CD8-positive, alpha-beta memory T cell (primary cell): ENCODE results near the gene CPAMD8. TPM values are rescaled to one million over a fixed set of nuclear protein-coding genes. Genes with fewer than 3 reads are reported as not detected.

Experiments used
- CTCF ChIA-PET: fragments of 350-600 bp; sonication (Branson Sonifier 250); formaldehyde crosslinking; loops from one replicate; lab custom pipeline; 2021; ENCODE audit warnings: antibody characterized with exemption; lab: Charles Lee
- POLR2A ChIA-PET: fragments of 350-600 bp; sonication (Branson Sonifier 250); formaldehyde crosslinking; loops from one replicate; lab custom pipeline; 2021; ENCODE audit warnings: antibody characterized with exemption; lab: Charles Lee
- DNase-seq, 5 donors: peaks; one replicate each; pipeline versions ENCODE4 v3.0.0 to v3.0.0-alpha.2; 2020 to 2022; ENCODE audit warnings: mixed read lengths in 1 of 5
- H3K27ac ChIP-seq: one replicate; pipeline ENCODE4 v1.7.0; 2013; ENCODE audit warnings: low read depth, mild to moderate bottlenecking, low read length, moderate library complexity
- H3K27me3 ChIP-seq: 2 replicates; pipeline ENCODE4 v1.7.0; 2013; ENCODE audit warnings: low read length, mild to moderate bottlenecking; ENCODE audit not compliant: insufficient read depth, poor library complexity, severe bottlenecking
- H3K36me3 ChIP-seq: 2 replicates; pipeline ENCODE4 v1.7.0; 2013; ENCODE audit warnings: mild to moderate bottlenecking, low read length, moderate library complexity; ENCODE audit not compliant: insufficient read depth
- H3K4me1 ChIP-seq: 2 replicates; pipeline ENCODE4 v1.7.0; 2013; ENCODE audit warnings: mild to moderate bottlenecking, low read length, moderate library complexity; ENCODE audit not compliant: insufficient read depth
- H3K4me3 ChIP-seq: 2 replicates; pipeline ENCODE4 v1.7.0; 2013; ENCODE audit warnings: mild to moderate bottlenecking, low read length
- H3K9me3 ChIP-seq: 2 replicates; pipeline ENCODE4 v1.7.0; 2013; ENCODE audit warnings: mild to moderate bottlenecking, low read length
- H3K27ac Mint-ChIP-seq, 8 donors: one replicate each; pipeline ENCODE4 v1.8.0; 2020 to 2021; ENCODE audit warnings: mixed read lengths in 8 of 8, mild to moderate bottlenecking in 6 of 8, inconsistent platforms in 3 of 8, moderate library complexity in 3 of 8
- H3K27me3 Mint-ChIP-seq, 2 donors: one replicate each; pipeline ENCODE4 v1.8.0; 2020 to 2021; ENCODE audit warnings: mixed read lengths in 2 of 2, mild to moderate bottlenecking in 1 of 2, moderate library complexity in 1 of 2
- H3K36me3 Mint-ChIP-seq, 3 donors: one replicate each; pipeline ENCODE4 v1.8.0; 2020 to 2021; ENCODE audit warnings: mixed read lengths in 3 of 3, inconsistent platforms in 1 of 3, mild to moderate bottlenecking in 1 of 3
- H3K4me1 Mint-ChIP-seq, 3 donors: one replicate each; pipeline ENCODE4 v1.8.0; 2020 to 2021; ENCODE audit warnings: mixed read lengths in 3 of 3, inconsistent platforms in 1 of 3, mild to moderate bottlenecking in 1 of 3
- H3K4me3 Mint-ChIP-seq, 7 donors: one replicate each; pipeline ENCODE4 v1.8.0; 2020 to 2021; ENCODE audit warnings: mixed read lengths in 7 of 7, mild to moderate bottlenecking in 6 of 7, moderate library complexity in 4 of 7, inconsistent platforms in 2 of 7
- H3K9me3 Mint-ChIP-seq, 5 donors: one replicate each; pipeline ENCODE4 v1.8.0; 2020 to 2022; ENCODE audit warnings: mixed read lengths in 5 of 5, mild to moderate bottlenecking in 3 of 5, moderate library complexity in 2 of 5, inconsistent platforms in 1 of 5
- polyA plus RNA-seq: library from polyadenylated mRNA; unstranded; fragments of 300-500 nt; fragmentation: Illumina TruSeq; gene quantifications from one replicate; pipeline ENCODE4 v1.2.3, GENCODE V29; 2021
- total RNA-seq, 2 experiments: library from RNA; stranded (reverse); gene quantifications; one replicate each; pipeline ENCODE4 v1.2.3, GENCODE V29; 2021

CPAMD8 gene
- total and polyA plus RNA-seq, 3 experiments from 2014 or later, result 0.07 to 0.74 (median 0.18) TPM

GRCh38 chr19:17070421-17070820, 43.8 kb upstream of the CPAMD8 start:
- Mint-ChIP-seq H3K4me1 (peaks cover 23 to 51% (median 39%) of the 10 kb centered on the region in 3 donors), H3K27me3 (no peaks in the 10 kb centered on the region), H3K4me3 (no peak overlapping the region), H3K27ac (no peak overlapping the region), H3K36me3 (peaks cover 0 to 54% (median 0%) of the 10 kb centered on the region in 3 donors), H3K9me3 (no peaks in the 10 kb centered on the region)
- Histone ChIP-seq H3K36me3 (no peaks in the 10 kb centered on the region), H3K4me1 (peaks cover 17% of the 10 kb centered on the region), H3K27me3 (no peaks in the 10 kb centered on the region), H3K27ac (no peak overlapping the region), H3K9me3 (no peaks in the 10 kb centered on the region), H3K4me3 (no peak overlapping the region)
- DNase-seq, result no peak
- ChIA-PET POLR2A (no interaction called here), CTCF (no interaction called here)

- Mint-ChIP-seq H3K27ac (peak overlapping the region in 1 of 8 donors; percentile 41), H3K9me3 (no peaks in the 10 kb centered on the region), H3K36me3 (peaks cover 0 to 47% (median 1%) of the 10 kb centered on the region in 3 donors), H3K4me1 (peaks cover 28 to 52% (median 44%) of the 10 kb centered on the region in 3 donors), H3K4me3 (peak overlapping the region in 1 of 7 donors; percentile 73), H3K27me3 (no peaks in the 10 kb centered on the region)
- Histone ChIP-seq H3K4me1 (peaks cover 22% of the 10 kb centered on the region), H3K4me3 (no peak overlapping the region), H3K27ac (no peak overlapping the region), H3K9me3 (no peaks in the 10 kb centered on the region), H3K27me3 (no peaks in the 10 kb centered on the region), H3K36me3 (no peaks in the 10 kb centered on the region)
- ChIA-PET CTCF (interaction anchor here (0.7 to 1.6 kb wide), 7 partner anchors 10 to 214 kb away, joined by 3 to 7 read pairs (median 4); partner anchors contain the start of gene BABAM1), POLR2A (no interaction called here)
- DNase-seq, result no peak
Measured at GRCh38 chr19:17069193-17069592, 42.6 kb upstream of the CPAMD8 start.

DNA sequence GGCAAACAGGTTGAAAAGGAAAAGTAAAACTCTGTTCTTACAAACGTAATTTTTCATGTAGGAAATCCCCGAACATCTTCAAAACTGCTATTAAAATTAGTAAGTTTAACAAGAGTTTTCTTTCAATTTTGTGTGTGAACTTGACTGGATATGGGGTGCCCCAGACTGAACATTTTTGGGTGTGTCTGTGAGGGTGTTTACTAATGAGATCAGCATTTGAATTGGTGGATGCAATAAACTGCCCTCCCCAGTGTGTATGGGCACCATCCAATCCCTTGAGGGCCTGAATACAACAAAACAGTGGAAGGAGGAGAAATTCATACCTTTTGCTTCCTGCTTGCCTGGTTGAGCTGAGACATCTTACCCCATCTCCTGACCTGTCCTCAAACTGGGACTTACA, 36.8 kb upstream of the CPAMD8 start:
- Mint-ChIP-seq H3K9me3 (no peaks in the 10 kb centered on the region), H3K4me3 (no peak overlapping the region), H3K27ac (peak overlapping the region in 1 of 8 donors; percentile 64), H3K27me3 (no peaks in the 10 kb centered on the region), H3K36me3 (peaks cover 8 to 42% (median 18%) of the 10 kb centered on the region in 3 donors), H3K4me1 (peaks cover 20 to 42% (median 38%) of the 10 kb centered on the region in 3 donors)
- POLR2A ChIA-PET, result no interaction called here
- DNase-seq, result no peak
- H3K4me1 ChIP-seq, result peaks cover 20% of the 10 kb centered on the region
- H3K9me3 ChIP-seq, result no peaks in the 10 kb centered on the region
- no peaks in the 10 kb centered on the region for H3K27me3 ChIP-seq
- no peak overlapping the region for H3K4me3 ChIP-seq
- CTCF ChIA-PET, result no interaction called here
- H3K36me3 ChIP-seq, result peaks cover 14% of the 10 kb centered on the region
- H3K27ac ChIP-seq, result no peak overlapping the region

DNA sequence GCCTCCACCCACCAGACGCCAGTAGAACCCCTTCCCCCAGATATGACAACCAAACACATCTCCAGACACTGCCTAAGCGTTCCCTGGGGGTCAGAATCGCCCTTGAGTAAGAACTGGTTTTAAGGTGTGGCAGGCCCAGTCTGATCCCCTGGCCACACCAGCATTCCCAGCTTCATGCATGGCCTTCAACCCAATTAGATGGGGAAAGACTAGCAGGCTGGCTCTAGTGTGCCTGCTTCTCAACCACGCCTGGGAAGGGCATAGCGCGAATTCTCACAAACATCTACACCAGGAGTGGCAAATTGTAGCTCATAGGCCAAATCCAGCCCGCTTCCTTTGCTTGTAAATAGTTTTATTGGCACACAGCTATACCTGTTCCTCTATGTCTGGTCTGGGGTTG, 35.1 kb upstream of the CPAMD8 start:
- ChIA-PET CTCF (no interaction called here), POLR2A (no interaction called here)
- Histone ChIP-seq H3K27ac (no peak overlapping the region), H3K27me3 (no peaks in the 10 kb centered on the region), H3K9me3 (no peaks in the 10 kb centered on the region), H3K36me3 (peaks cover 21% of the 10 kb centered on the region), H3K4me1 (peaks cover 16% of the 10 kb centered on the region), H3K4me3 (no peak overlapping the region)
- H3K27ac Mint-ChIP-seq, result no peak overlapping the region
- DNase-seq, result no peak
- H3K36me3 Mint-ChIP-seq, result peaks cover 12 to 48% (median 21%) of the 10 kb centered on the region in 3 donors
- no peak overlapping the region for H3K4me3 Mint-ChIP-seq
- H3K9me3 Mint-ChIP-seq, result no peaks in the 10 kb centered on the region
- H3K4me1 Mint-ChIP-seq, result peaks cover 14 to 34% (median 29%) of the 10 kb centered on the region in 3 donors
- no peaks in the 10 kb centered on the region for H3K27me3 Mint-ChIP-seq

GRCh38 chr19:17061205-17061604, 34.6 kb upstream of the CPAMD8 start:
- Histone ChIP-seq H3K9me3 (no peaks in the 10 kb centered on the region), H3K36me3 (peaks cover 21% of the 10 kb centered on the region), H3K27ac (no peak overlapping the region), H3K4me3 (no peak overlapping the region), H3K27me3 (no peaks in the 10 kb centered on the region), H3K4me1 (peaks cover 16% of the 10 kb centered on the region)
- CTCF ChIA-PET, result no interaction called here
- Mint-ChIP-seq H3K27ac (no peak overlapping the region), H3K36me3 (peaks cover 12 to 50% (median 23%) of the 10 kb centered on the region in 3 donors), H3K4me1 (peaks cover 14 to 29% (median 25%) of the 10 kb centered on the region in 3 donors), H3K27me3 (no peaks in the 10 kb centered on the region), H3K9me3 (no peaks in the 10 kb centered on the region), H3K4me3 (no peak overlapping the region)
- POLR2A ChIA-PET, result no interaction called here
- DNase-seq, result no peak

DNA sequence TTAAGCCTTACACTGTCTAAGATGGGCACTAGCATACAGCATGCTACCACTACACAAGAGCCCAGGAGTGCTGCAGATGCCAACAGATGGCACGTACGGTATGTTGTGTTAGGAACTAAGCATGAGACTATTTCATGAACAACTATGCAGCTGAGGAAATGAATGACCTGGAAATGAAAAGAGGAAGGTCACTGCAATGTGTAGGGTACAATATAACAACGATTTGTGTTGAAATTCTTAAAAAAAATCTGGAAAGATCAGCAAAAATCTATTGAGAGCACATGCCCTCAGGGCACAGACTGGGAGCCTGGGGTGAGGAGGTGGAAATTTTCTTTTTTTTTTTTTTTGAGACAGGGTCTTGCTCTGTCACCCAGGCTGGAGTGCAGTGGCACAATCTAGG, 34.2 kb upstream of the CPAMD8 start:
- H3K27ac Mint-ChIP-seq, result no peak overlapping the region
- POLR2A ChIA-PET, result no interaction called here
- Histone ChIP-seq H3K27ac (no peak overlapping the region), H3K27me3 (no peaks in the 10 kb centered on the region), H3K4me1 (peaks cover 16% of the 10 kb centered on the region), H3K9me3 (no peaks in the 10 kb centered on the region), H3K36me3 (peaks cover 21% of the 10 kb centered on the region), H3K4me3 (no peak overlapping the region)
- H3K4me1 Mint-ChIP-seq, result peaks cover 14 to 26% (median 25%) of the 10 kb centered on the region in 3 donors
- CTCF ChIA-PET, result no interaction called here
- no peaks in the 10 kb centered on the region for H3K9me3 Mint-ChIP-seq
- H3K36me3 Mint-ChIP-seq, result peaks cover 12 to 54% (median 23%) of the 10 kb centered on the region in 3 donors
- DNase-seq, result no peak
- H3K27me3 Mint-ChIP-seq, result no peaks in the 10 kb centered on the region
- no peak overlapping the region for H3K4me3 Mint-ChIP-seq

GRCh38 chr19:17058236-17058635, 31.6 kb upstream of the CPAMD8 start:
- no peaks in the 10 kb centered on the region for H3K27me3 Mint-ChIP-seq
- H3K27me3 ChIP-seq, result no peaks in the 10 kb centered on the region
- H3K9me3 ChIP-seq, result no peaks in the 10 kb centered on the region
- peaks cover 26% of the 10 kb centered on the region for H3K36me3 ChIP-seq
- peaks cover 12 to 68% (median 24%) of the 10 kb centered on the region in 3 donors for H3K36me3 Mint-ChIP-seq
- DNase-seq, result no peak
- H3K4me3 Mint-ChIP-seq, result no peak overlapping the region
- ChIA-PET POLR2A (no interaction called here), CTCF (no interaction called here)
- H3K9me3 Mint-ChIP-seq, result no peaks in the 10 kb centered on the region
- H3K27ac ChIP-seq, result no peak overlapping the region
- H3K4me1 ChIP-seq, result no peaks in the 10 kb centered on the region
- H3K4me1 Mint-ChIP-seq, result peaks cover 0 to 2% (median 0%) of the 10 kb centered on the region in 3 donors
- H3K27ac Mint-ChIP-seq, result no peak overlapping the region
- H3K4me3 ChIP-seq, result no peak overlapping the region

GRCh38 chr19:17055636-17056035, 29.0 kb upstream of the CPAMD8 start:
- POLR2A ChIA-PET, result no interaction called here

More at GRCh38 chr19:17055636-17056035, 29.0 kb upstream of the CPAMD8 start:
- CTCF ChIA-PET, result interaction anchor here (1.2 kb wide), 1 partner anchor 180 kb away, joined by 3 read pairs; no protein-coding TSS in a partner anchor
- Histone ChIP-seq H3K27me3 (no peaks in the 10 kb centered on the region), H3K4me1 (no peaks in the 10 kb centered on the region), H3K4me3 (no peak overlapping the region), H3K9me3 (no peaks in the 10 kb centered on the region), H3K36me3 (peaks cover 37% of the 10 kb centered on the region), H3K27ac (no peak overlapping the region)
- H3K4me1 Mint-ChIP-seq, result no peaks in the 10 kb centered on the region
- no peak overlapping the region for H3K4me3 Mint-ChIP-seq
- DNase-seq, result no peak
- H3K36me3 Mint-ChIP-seq, result peaks cover 7 to 80% (median 25%) of the 10 kb centered on the region in 3 donors
- no peaks in the 10 kb centered on the region for H3K9me3 Mint-ChIP-seq
- peak overlapping the region in 1 of 8 donors; percentile 45 for H3K27ac Mint-ChIP-seq
- H3K27me3 Mint-ChIP-seq, result no peaks in the 10 kb centered on the region
